Fibroblast of lung (primary cell): ENCODE results near the gene CTNNAL1. TPM values are rescaled to one million over a fixed set of nuclear protein-coding genes. Genes with fewer than 3 reads are reported as not detected.
"Not testable (repeated sequence)": the region's sequence is repeated elsewhere in the genome, so short reads cannot be mapped to it uniquely, and the experiment has no call there.

Experiments used
- DNase-seq, 2 donors: peaks; one replicate each; pipeline versions ENCODE4 v3.0.0 to v3.0.0-alpha.2; 2010; ENCODE audit warnings: low read depth in 2 of 2
- H2AFZ ChIP-seq: 2 replicates; pipeline ENCODE4 v1.5.1; 2012; ENCODE audit warnings: low read length, control low read depth, inconsistent platforms
- H3K27ac ChIP-seq: 2 replicates; pipeline ENCODE4 v1.5.1; 2011; ENCODE audit warnings: low read length, control low read depth; ENCODE audit not compliant: insufficient read depth
- H3K27me3 ChIP-seq: 2 replicates; pipeline ENCODE4 v1.5.1; 2011; ENCODE audit warnings: mild to moderate bottlenecking, low read length; ENCODE audit not compliant: control insufficient read depth, insufficient read depth
- H3K36me3 ChIP-seq: 2 replicates; pipeline ENCODE4 v1.5.1; 2011; ENCODE audit warnings: low read length; ENCODE audit not compliant: control insufficient read depth, insufficient read depth
- H3K4me1 ChIP-seq: 2 replicates; pipeline ENCODE4 v1.5.1; 2011; ENCODE audit warnings: low read length; ENCODE audit not compliant: control insufficient read depth, insufficient read depth; ENCODE audit errors: extremely low read depth
- H3K4me2 ChIP-seq: 2 replicates; pipeline ENCODE4 v1.5.1; 2011; ENCODE audit warnings: low read length, control low read depth; ENCODE audit not compliant: insufficient read depth; ENCODE audit errors: extremely low read depth
- H3K4me3 ChIP-seq, 4 experiments: fragments of 200-600 bp in 1 of 4; sonication (generic) in 1 of 4; replicated peaks in 1 of 4; 2 replicates each; pipeline ENCODE4 v1.5.1; 2011 to 2016; ENCODE audit warnings: low read length in 4 of 4, low read depth in 3 of 4, mild to moderate bottlenecking in 3 of 4, control low read depth in 2 of 4, inconsistent platforms in 1 of 4, mixed read lengths in 1 of 4; ENCODE audit not compliant: insufficient read depth in 1 of 4; ENCODE audit errors: control extremely low read depth in 1 of 4
- H3K79me2 ChIP-seq: 2 replicates; pipeline ENCODE4 v1.5.1; 2012; ENCODE audit warnings: mild to moderate bottlenecking, low read length, inconsistent platforms; ENCODE audit not compliant: control insufficient read depth, insufficient read depth
- H3K9ac ChIP-seq: 2 replicates; pipeline ENCODE4 v1.5.1; 2011; ENCODE audit warnings: mild to moderate bottlenecking, low read length, control low read depth; ENCODE audit not compliant: insufficient read depth
- H3K9me3 ChIP-seq: 2 replicates; pipeline ENCODE4 v1.5.1; 2012; ENCODE audit warnings: low read depth, low read length; ENCODE audit not compliant: control insufficient read depth, insufficient read depth
- H4K20me1 ChIP-seq: 2 replicates; pipeline ENCODE4 v1.5.1; 2011; ENCODE audit warnings: low read length; ENCODE audit not compliant: control insufficient read depth, insufficient read depth; ENCODE audit errors: extremely low read depth
- EZH2 ChIP-seq: IDR thresholded peaks from 2 replicates; pipeline ENCODE4 v1.5.1; 2012; ENCODE audit warnings: low read length, control low read depth, mild to moderate bottlenecking; ENCODE audit errors: missing control alignments
- polyA plus RNA-seq, 2 donors: library from polyadenylated mRNA; depleted of rRNA in 1 of 2; stranded (reverse) in 1 of 2; unstranded in 1 of 2; fragments of >200 nt; gene quantifications; 2 replicates each; pipeline ENCODE4 v1.2.1, GENCODE V29; 2011 to 2012; ENCODE audit warnings: missing spikeins in 1 of 2
- total RNA-seq: library from RNA; depleted of rRNA; stranded (reverse); fragments of >200 nt; gene quantifications from 2 replicates; pipeline ENCODE4 v1.2.1, GENCODE V29; 2014
- TF ChIP-seq, protein P1 (sequence below), 2 donors: IDR thresholded peaks in 1 of 2; conservative IDR thresholded peaks in 1 of 2; 1 replicate in 1 of 2; 2 replicates in 1 of 2; pipeline ENCODE4 v1.5.1; 2011 to 2012; ENCODE audit warnings: low read length in 2 of 2, control low read depth in 1 of 2, inconsistent platforms in 1 of 2, low read depth in 1 of 2, mild to moderate bottlenecking in 1 of 2

The CTNNAL1 gene
- total and polyA plus RNA-seq, 2 donors (not counting 1 experiment from before 2014, with no cell fraction given) = 68.4 to 95.2 TPM

DNA sequence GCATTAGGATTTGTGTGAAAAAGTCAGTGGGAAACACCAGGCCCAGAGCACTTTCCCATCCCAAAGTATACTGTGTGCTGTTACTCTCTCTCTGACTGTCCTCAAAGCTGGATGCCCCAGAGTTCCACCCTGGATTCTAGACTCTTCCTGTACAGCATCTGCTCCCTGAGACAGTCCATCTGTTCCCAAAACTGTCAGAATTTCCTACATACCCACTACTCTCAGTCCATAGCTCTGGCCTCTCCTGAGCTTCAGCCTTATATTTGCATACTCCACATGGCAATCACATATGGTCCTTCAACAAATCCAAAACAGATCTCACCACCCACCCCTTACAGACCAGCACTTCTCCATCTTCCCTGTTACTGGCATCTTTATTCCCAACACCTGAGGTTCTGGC lies 88.8 kb downstream of the CTNNAL1 start:
- H3K36me3 ChIP-seq = peaks cover 3% of the 10 kb centered on the region

DNA sequence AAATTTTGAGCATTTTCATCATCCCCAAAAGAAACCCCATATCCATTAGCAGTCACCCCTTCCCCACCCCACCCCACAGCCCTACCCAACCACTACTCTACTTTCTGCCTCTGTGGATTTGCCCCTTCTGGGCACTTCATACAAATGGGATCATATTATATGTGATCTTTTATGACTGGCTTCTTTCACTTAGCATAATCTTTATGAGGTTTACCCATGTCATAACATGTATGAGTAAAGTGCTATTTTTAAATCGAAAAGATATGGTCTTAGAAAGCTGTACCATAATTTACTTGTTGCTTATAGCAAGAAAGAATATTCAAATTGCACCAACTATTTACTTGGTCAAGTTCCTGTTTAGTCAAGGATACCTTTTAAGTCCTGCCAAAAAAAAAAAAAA lies 92.1 kb downstream of the CTNNAL1 start:
- Histone ChIP-seq H3K4me1 (no peaks in the 10 kb centered on the region), H3K27me3 (no peaks in the 10 kb centered on the region), H2AFZ (no peak overlapping the region), H3K36me3 (peaks cover 3% of the 10 kb centered on the region), H3K9ac (no peak overlapping the region), H3K9me3 (no peaks in the 10 kb centered on the region), H3K4me2 (no peak overlapping the region), H3K4me3 (no peak overlapping the region), H3K79me2 (no peaks in the 10 kb centered on the region), H3K27ac (no peak overlapping the region), H4K20me1 (no peaks in the 10 kb centered on the region)
- DNase-seq = no peak
- TF ChIP-seq, protein P1, sequence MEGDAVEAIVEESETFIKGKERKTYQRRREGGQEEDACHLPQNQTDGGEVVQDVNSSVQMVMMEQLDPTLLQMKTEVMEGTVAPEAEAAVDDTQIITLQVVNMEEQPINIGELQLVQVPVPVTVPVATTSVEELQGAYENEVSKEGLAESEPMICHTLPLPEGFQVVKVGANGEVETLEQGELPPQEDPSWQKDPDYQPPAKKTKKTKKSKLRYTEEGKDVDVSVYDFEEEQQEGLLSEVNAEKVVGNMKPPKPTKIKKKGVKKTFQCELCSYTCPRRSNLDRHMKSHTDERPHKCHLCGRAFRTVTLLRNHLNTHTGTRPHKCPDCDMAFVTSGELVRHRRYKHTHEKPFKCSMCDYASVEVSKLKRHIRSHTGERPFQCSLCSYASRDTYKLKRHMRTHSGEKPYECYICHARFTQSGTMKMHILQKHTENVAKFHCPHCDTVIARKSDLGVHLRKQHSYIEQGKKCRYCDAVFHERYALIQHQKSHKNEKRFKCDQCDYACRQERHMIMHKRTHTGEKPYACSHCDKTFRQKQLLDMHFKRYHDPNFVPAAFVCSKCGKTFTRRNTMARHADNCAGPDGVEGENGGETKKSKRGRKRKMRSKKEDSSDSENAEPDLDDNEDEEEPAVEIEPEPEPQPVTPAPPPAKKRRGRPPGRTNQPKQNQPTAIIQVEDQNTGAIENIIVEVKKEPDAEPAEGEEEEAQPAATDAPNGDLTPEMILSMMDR (conservative IDR thresholded peaks at IDR 0.05 in 1 of 2, IDR thresholded peaks at IDR 0.05 in 1 of 2; ENCODE audit: low read depth in 1 of 2, low read length in 2 of 2) = no peak
- no peak for TF ChIP-seq EZH2

More for the DNA sequence above, 88.8 kb downstream of the CTNNAL1 start:
- Histone ChIP-seq H3K79me2 (no peaks in the 10 kb centered on the region), H3K27me3 (no peaks in the 10 kb centered on the region), H3K4me2 (no peak overlapping the region), H3K27ac (no peak overlapping the region), H3K9ac (no peak overlapping the region), H3K4me1 (no peaks in the 10 kb centered on the region), H2AFZ (no peak overlapping the region), H3K4me3 (no peak overlapping the region), H4K20me1 (no peaks in the 10 kb centered on the region), H3K9me3 (no peaks in the 10 kb centered on the region)
- no peak for DNase-seq
- TF ChIP-seq, protein P1 (conservative IDR thresholded peaks at IDR 0.05 in 1 of 2, IDR thresholded peaks at IDR 0.05 in 1 of 2; ENCODE audit: low read depth in 1 of 2, low read length in 2 of 2) = no peak
- TF ChIP-seq EZH2 = no peak

DNA sequence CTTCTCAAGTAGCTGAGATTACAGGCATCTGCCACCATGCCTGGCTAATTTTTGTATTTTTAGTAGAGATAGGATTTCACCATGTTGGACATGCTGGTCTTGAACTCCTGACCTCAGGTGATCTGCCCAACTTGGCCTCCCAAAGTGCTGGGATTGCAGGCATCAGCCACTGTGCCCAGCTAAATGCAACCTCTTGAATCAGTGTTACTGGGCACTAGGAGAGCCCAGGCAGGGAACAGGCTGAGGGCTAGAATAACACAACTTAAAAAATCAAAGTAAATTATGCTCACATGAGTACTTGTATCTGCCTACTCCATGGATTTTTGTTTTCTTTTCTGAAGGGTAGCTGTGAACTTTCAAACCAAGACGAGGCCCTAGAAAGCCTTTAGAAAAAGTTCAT lies 92.9 kb downstream of the CTNNAL1 start:
- not testable (repeated sequence) for H3K9me3 ChIP-seq, H3K36me3 ChIP-seq

More for the DNA sequence above, 92.9 kb downstream of the CTNNAL1 start:
- DNase-seq, H3K4me1 ChIP-seq, H3K27me3 ChIP-seq, H3K4me2 ChIP-seq, H3K4me3 ChIP-seq, H3K79me2 ChIP-seq, H2AFZ ChIP-seq, H4K20me1 ChIP-seq, H3K9ac ChIP-seq, H3K27ac ChIP-seq: not testable (repeated sequence)
